HFFc6 (cell line): Measurements from ENCODE around the gene REXO1. TPM values are rescaled to one million over a fixed set of nuclear protein-coding genes. Genes with fewer than 3 reads are reported as not detected.

Source experiments
- DNase-seq: peaks from one replicate; pipeline ENCODE4 v3.0.0-alpha.2; 2018
- H3K27ac Mint-ChIP-seq: 2 replicates; pipeline ENCODE4 v1.8.0; 2020; ENCODE audit warnings: mild to moderate bottlenecking, mixed read lengths
- H3K27me3 Mint-ChIP-seq: 2 replicates; pipeline ENCODE4 v1.8.0; 2021; ENCODE audit warnings: mild to moderate bottlenecking, moderate library complexity, mixed read lengths; ENCODE audit not compliant: insufficient read depth
- H3K36me3 Mint-ChIP-seq: 2 replicates; pipeline ENCODE4 v1.8.0; 2021; ENCODE audit warnings: low read depth, mixed read lengths
- H3K4me1 Mint-ChIP-seq: 2 replicates; pipeline ENCODE4 v1.8.0; 2020; ENCODE audit warnings: low read depth, mixed read lengths
- H3K4me3 Mint-ChIP-seq: 2 replicates; pipeline ENCODE4 v1.8.0; 2020; ENCODE audit warnings: mild to moderate bottlenecking, moderate library complexity, mixed read lengths
- H3K9me3 Mint-ChIP-seq: 2 replicates; pipeline ENCODE4 v1.8.0; 2020; ENCODE audit warnings: mild to moderate bottlenecking, mixed read lengths
- CTCF ChIP-seq: fragments of 200-600 bp; sonication (generic); IDR thresholded peaks from 2 replicates; pipeline ENCODE4 v1.5.0; 2021; ENCODE audit warnings: antibody characterized with exemption, mild to moderate bottlenecking
- total RNA-seq, 6 experiments: library from RNA; stranded (reverse); fragmentation: NEBNext Ultra II Directional; extraction: Animal tissue kit (Norgen Biotek cat#: 25700); gene quantifications; 2 replicates in 1 of 6; 3 replicates in 5 of 6; pipeline ENCODE4 v1.2.3, GENCODE V29; 2021

REXO1 gene
- total RNA-seq, 6 experiments from 2014 or later, result 32.9 to 38.2 (median 34.6) TPM

- TF ChIP-seq CTCF, result no peak
- Mint-ChIP-seq H3K4me3 (no peak overlapping the region), H3K27me3 (peaks cover 10% of the 10 kb centered on the region), H3K36me3 (peaks cover 4% of the 10 kb centered on the region; the same call in 1 of the 2 replicates), H3K27ac (no peak overlapping the region), H3K4me1 (peaks cover 17% of the 10 kb centered on the region), H3K9me3 (no peaks in the 10 kb centered on the region)
- no peak for DNase-seq
Measured at GRCh38 chr19:1815605-1816529, 32.4 kb downstream of the REXO1 start.

GRCh38 chr19:1814833-1815604, 33.3 kb downstream of the REXO1 start:
- DNase-seq, result no peak
- no peak for TF ChIP-seq CTCF
- Mint-ChIP-seq H3K4me3 (no peak overlapping the region), H3K27me3 (peaks cover 10% of the 10 kb centered on the region), H3K4me1 (peaks cover 17% of the 10 kb centered on the region), H3K36me3 (no peaks in the 10 kb centered on the region), H3K9me3 (no peaks in the 10 kb centered on the region), H3K27ac (no peak overlapping the region)

GRCh38 chr19:1814391-1814790, 33.9 kb downstream of the REXO1 start:
- Mint-ChIP-seq H3K27ac (no peak overlapping the region), H3K4me3 (no peak overlapping the region), H3K4me1 (peaks cover 17% of the 10 kb centered on the region), H3K9me3 (no peaks in the 10 kb centered on the region), H3K36me3 (no peaks in the 10 kb centered on the region), H3K27me3 (peaks cover 10% of the 10 kb centered on the region)
- no peak for DNase-seq
- TF ChIP-seq CTCF, result no peak

GRCh38 chr19:1813192-1814182, 34.8 kb downstream of the REXO1 start:
- H3K9me3 Mint-ChIP-seq, result no peaks in the 10 kb centered on the region
- peaks cover 10% of the 10 kb centered on the region for H3K27me3 Mint-ChIP-seq
- TF ChIP-seq CTCF, result peak; percentile 28
- H3K4me3 Mint-ChIP-seq, result peak overlapping the region; percentile 93
- DNase-seq, result no peak
- no peaks in the 10 kb centered on the region for H3K36me3 Mint-ChIP-seq
- H3K4me1 Mint-ChIP-seq, result peaks cover 17% of the 10 kb centered on the region
- peak overlapping the region; percentile 96 for H3K27ac Mint-ChIP-seq
